HepG2 (cell line): Measurements from ENCODE around the gene IQSEC1. TPM values are rescaled to one million over a fixed set of nuclear protein-coding genes. Genes with fewer than 3 reads are reported as not detected.

Experiments
- ATM ChIP-seq: fragments of 450-650 bp; IDR thresholded peaks from 2 replicates; pipeline ENCODE4 v1.7.1; 2017; ENCODE audit warnings: mild to moderate bottlenecking, borderline replicate concordance
- HIVEP1 ChIP-seq: sonication (generic); formaldehyde crosslinking; IDR thresholded peaks from 2 replicates; pipeline ENCODE4 v1.4.0; 2020; ENCODE audit warnings: mild to moderate bottlenecking, missing genetic modification reagents
- HMG20B ChIP-seq: conservative IDR thresholded peaks from 2 replicates; pipeline ENCODE4 v1.6.1; 2016; ENCODE audit warnings: missing genetic modification reagents, missing compliant biosample characterization
- HOXA3 ChIP-seq: sonication (generic); formaldehyde crosslinking; IDR thresholded peaks from 2 replicates; pipeline ENCODE4 v1.5.0; 2020; ENCODE audit warnings: missing genetic modification reagents
- IKZF4 ChIP-seq: sonication (generic); formaldehyde crosslinking; IDR thresholded peaks from 2 replicates; pipeline ENCODE4 v1.5.1; 2020; ENCODE audit warnings: borderline replicate concordance, mild to moderate bottlenecking, low read depth, missing genetic modification reagents; ENCODE audit errors: not compliant biosample characterization
- KDM1A ChIP-seq: IDR thresholded peaks from 2 replicates; pipeline ENCODE4 v1.6.1; 2016; ENCODE audit warnings: missing compliant biosample characterization
- NFYB ChIP-seq: sonication (generic); formaldehyde crosslinking; IDR thresholded peaks from 2 replicates; pipeline ENCODE4 v1.4.0; 2020; ENCODE audit warnings: missing genetic modification reagents
- POGZ ChIP-seq: sonication (generic); formaldehyde crosslinking; IDR thresholded peaks from 2 replicates; pipeline ENCODE4 v1.4.0; 2020; ENCODE audit warnings: mild to moderate bottlenecking, missing genetic modification reagents
- POLR2G ChIP-seq: fragments of 200-400 bp; formaldehyde crosslinking; IDR thresholded peaks from 2 replicates; pipeline ENCODE4 v1.6.1; 2018; ENCODE audit warnings: mild to moderate bottlenecking, low read depth, low read length, moderate library complexity
- RBFOX2 ChIP-seq: fragments of 200-400 bp; formaldehyde crosslinking; IDR thresholded peaks from 2 replicates; pipeline ENCODE4 v1.6.1; 2017; ENCODE audit warnings: low read depth, mild to moderate bottlenecking, low read length
- SALL1 ChIP-seq: sonication (generic); formaldehyde crosslinking; IDR thresholded peaks from 2 replicates; pipeline ENCODE4 v1.8.0; 2022; ENCODE audit warnings: mild to moderate bottlenecking, missing genetic modification reagents
- SRY ChIP-seq: sonication (generic); formaldehyde crosslinking; IDR thresholded peaks from 2 replicates; pipeline ENCODE4 v1.8.0; 2022; ENCODE audit warnings: mild to moderate bottlenecking, missing genetic modification reagents
- ZC3H4 ChIP-seq: sonication (generic); formaldehyde crosslinking; IDR thresholded peaks from 2 replicates; pipeline ENCODE4 v1.4.0; 2020; ENCODE audit warnings: missing genetic modification reagents, borderline replicate concordance
- ZFAT ChIP-seq: sonication (generic); formaldehyde crosslinking; conservative IDR thresholded peaks from 2 replicates; pipeline ENCODE4 v1.8.1; 2023; ENCODE audit warnings: missing genetic modification reagents, inconsistent platforms
- ZNF3 ChIP-seq: IDR thresholded peaks from 2 replicates; pipeline ENCODE4 v1.7.0; 2017; ENCODE audit warnings: inconsistent platforms
- ZNF329 ChIP-seq: sonication (generic); formaldehyde crosslinking; IDR thresholded peaks from 2 replicates; pipeline ENCODE4 v1.9.0; 2021; ENCODE audit warnings: low read depth, mild to moderate bottlenecking, missing genetic modification reagents
- ZNF451 ChIP-seq: sonication (generic); formaldehyde crosslinking; IDR thresholded peaks from 2 replicates; pipeline ENCODE4 v1.5.0; 2020; ENCODE audit warnings: mild to moderate bottlenecking, missing genetic modification reagents
- ZNF543 ChIP-seq: sonication (generic); formaldehyde crosslinking; IDR thresholded peaks from 2 replicates; pipeline ENCODE4 v1.4.0; 2020; ENCODE audit warnings: mild to moderate bottlenecking, missing genetic modification reagents
- ZNF616 ChIP-seq: sonication (generic); formaldehyde crosslinking; IDR thresholded peaks from 2 replicates; pipeline ENCODE4 v1.5.0; 2020; ENCODE audit warnings: low read depth, mild to moderate bottlenecking, missing genetic modification reagents
- ZNF766 ChIP-seq: sonication (generic); formaldehyde crosslinking; IDR thresholded peaks from 2 replicates; pipeline ENCODE4 v1.5.0; 2020; ENCODE audit warnings: missing genetic modification reagents, borderline replicate concordance
- polyA plus RNA-seq, 8 experiments: library from polyadenylated mRNA; depleted of rRNA in 3 of 8; stranded (reverse) in 7 of 8; unstranded in 1 of 8; fragments of >200 nt; fragmentation: Illumina TruSeq in 4 of 8; extraction: Trizol in 4 of 8; gene quantifications; 2 replicates each; pipeline versions ENCODE4 v1.2.1 to v1.2.3, GENCODE V29; 2011 to 2016; ENCODE audit warnings: low read depth in 4 of 8, missing spikeins in 1 of 8, mixed read lengths in 1 of 8; ENCODE audit not compliant: insufficient read depth in 1 of 8
- total RNA-seq, 5 experiments: library from RNA; depleted of rRNA; stranded (reverse); fragments of >200 nt; fragmentation: Illumina TruSeq; extraction: Trizol; gene quantifications; 2 replicates each; pipeline ENCODE4 v1.2.3, GENCODE V29; 2016; ENCODE audit warnings: low read depth in 1 of 5
- TF ChIP-seq, protein P1 (sequence below): sonication (generic); formaldehyde crosslinking; IDR thresholded peaks from 2 replicates; pipeline ENCODE4 v1.8.0; 2022; ENCODE audit warnings: missing genetic modification reagents, mild to moderate bottlenecking, inconsistent platforms, borderline replicate concordance
- TF ChIP-seq, protein P2 (sequence below): IDR thresholded peaks from 2 replicates; pipeline ENCODE4 v1.6.1; 2018; ENCODE audit warnings: missing genetic modification reagents
- TF ChIP-seq, protein P3 (sequence below), 2 experiments: sonication (generic) in 1 of 2; formaldehyde crosslinking in 1 of 2; IDR thresholded peaks; 2 replicates each; pipeline versions ENCODE4 v1.6.1 to v1.9.0; 2014 to 2022; ENCODE audit warnings: antibody characterized with exemption in 1 of 2, borderline replicate concordance in 1 of 2, inconsistent platforms in 1 of 2, low read depth in 1 of 2, missing genetic modification reagents in 1 of 2

IQSEC1 gene
- total and polyA plus RNA-seq, 2 of the 13 experiments (the other 11 are each of a cell fraction or from before 2014, with no cell fraction given) = 17.4 to 20.2 TPM

DNA sequence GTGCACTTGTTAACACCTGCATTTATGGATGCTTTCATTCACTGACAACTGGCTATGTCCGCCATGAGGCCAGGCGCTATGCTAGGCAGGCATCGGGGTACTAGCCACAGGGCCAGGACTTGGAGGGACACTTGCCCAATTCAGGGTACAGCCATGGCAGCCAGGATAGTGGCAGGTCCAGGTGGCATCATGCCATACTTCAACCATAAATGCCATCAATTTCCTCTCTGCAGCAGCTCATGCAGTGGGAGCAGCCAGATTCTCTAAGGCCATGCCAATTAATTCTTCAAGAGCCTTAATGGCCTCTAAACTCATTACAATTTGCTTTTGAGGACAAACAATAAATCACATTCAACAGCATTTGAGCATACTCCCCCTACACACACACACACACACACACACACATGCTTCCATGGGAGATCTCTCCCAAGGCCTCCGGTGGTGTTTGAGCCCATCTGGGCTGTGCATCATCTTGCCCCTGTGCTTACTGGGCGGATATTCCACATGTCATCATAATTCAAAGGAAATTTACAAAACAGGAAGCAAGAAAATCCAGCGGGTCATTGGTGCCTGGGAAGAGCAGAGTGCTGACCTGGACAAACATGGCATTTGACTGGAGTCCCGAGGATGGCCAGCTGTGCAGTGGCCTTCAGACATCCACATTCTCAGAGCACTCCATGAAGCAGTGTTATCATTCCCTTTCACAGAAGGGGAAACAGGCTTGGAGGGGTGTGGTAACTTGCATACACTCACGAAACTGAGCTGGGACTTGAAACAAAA is 109.1 kb downstream of the IQSEC1 start (continued):
- TF ChIP-seq, protein P1, sequence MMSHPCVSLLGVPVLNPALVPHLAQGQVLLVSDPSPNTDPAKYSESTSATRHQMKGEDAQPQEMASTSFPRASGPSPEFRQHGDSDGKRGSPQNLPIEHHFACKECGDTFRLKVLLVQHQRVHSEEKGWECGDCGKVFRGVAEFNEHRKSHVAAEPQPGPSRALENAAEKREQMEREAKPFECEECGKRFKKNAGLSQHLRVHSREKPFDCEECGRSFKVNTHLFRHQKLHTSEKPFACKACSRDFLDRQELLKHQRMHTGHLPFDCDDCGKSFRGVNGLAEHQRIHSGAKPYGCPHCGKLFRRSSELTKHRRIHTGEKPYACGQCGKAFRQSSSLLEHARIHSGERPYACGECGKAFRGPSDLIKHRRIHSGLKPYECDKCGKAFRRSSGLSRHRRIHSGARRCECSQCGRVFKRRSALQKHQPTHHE (CRISPR knock-in tag) = no peak
- TF ChIP-seq ZC3H4 (CRISPR knock-in tag) (no peak), SALL1 (CRISPR knock-in tag) (peak; percentile 50; the same call in 1 of the 2 replicates), SRY (CRISPR knock-in tag) (0 out of 2 replicates have a peak, but pooled peaks have one; percentile 32), ZNF766 (CRISPR knock-in tag) (no peak), RBFOX2 (no peak), HMG20B (CRISPR knock-in tag) (no peak), ZNF451 (CRISPR knock-in tag) (no peak), ZNF3 (no peak), ZNF329 (CRISPR knock-in tag) (no peak), KDM1A (CRISPR knock-in tag) (no peak), ATM (no peak), HOXA3 (CRISPR knock-in tag) (no peak), IKZF4 (CRISPR knock-in tag) (no peak), POGZ (CRISPR knock-in tag) (0 out of 2 replicates have a peak, but pooled peaks have one; percentile 10), ZFAT (CRISPR knock-in tag) (no peak), ZNF616 (CRISPR knock-in tag) (0 out of 2 replicates have a peak, but pooled peaks have one; percentile 36), ZNF543 (CRISPR knock-in tag) (no peak), NFYB (CRISPR knock-in tag) (no peak), HIVEP1 (no peak), POLR2G (no peak)
- TF ChIP-seq, protein P2, sequence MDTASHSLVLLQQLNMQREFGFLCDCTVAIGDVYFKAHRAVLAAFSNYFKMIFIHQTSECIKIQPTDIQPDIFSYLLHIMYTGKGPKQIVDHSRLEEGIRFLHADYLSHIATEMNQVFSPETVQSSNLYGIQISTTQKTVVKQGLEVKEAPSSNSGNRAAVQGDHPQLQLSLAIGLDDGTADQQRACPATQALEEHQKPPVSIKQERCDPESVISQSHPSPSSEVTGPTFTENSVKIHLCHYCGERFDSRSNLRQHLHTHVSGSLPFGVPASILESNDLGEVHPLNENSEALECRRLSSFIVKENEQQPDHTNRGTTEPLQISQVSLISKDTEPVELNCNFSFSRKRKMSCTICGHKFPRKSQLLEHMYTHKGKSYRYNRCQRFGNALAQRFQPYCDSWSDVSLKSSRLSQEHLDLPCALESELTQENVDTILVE (CRISPR knock-in tag) = no peak
- TF ChIP-seq, protein P3, sequence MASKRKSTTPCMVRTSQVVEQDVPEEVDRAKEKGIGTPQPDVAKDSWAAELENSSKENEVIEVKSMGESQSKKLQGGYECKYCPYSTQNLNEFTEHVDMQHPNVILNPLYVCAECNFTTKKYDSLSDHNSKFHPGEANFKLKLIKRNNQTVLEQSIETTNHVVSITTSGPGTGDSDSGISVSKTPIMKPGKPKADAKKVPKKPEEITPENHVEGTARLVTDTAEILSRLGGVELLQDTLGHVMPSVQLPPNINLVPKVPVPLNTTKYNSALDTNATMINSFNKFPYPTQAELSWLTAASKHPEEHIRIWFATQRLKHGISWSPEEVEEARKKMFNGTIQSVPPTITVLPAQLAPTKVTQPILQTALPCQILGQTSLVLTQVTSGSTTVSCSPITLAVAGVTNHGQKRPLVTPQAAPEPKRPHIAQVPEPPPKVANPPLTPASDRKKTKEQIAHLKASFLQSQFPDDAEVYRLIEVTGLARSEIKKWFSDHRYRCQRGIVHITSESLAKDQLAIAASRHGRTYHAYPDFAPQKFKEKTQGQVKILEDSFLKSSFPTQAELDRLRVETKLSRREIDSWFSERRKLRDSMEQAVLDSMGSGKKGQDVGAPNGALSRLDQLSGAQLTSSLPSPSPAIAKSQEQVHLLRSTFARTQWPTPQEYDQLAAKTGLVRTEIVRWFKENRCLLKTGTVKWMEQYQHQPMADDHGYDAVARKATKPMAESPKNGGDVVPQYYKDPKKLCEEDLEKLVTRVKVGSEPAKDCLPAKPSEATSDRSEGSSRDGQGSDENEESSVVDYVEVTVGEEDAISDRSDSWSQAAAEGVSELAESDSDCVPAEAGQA (IDR thresholded peaks at IDR 0.05; ENCODE audit: low read depth) = no peak
- TF ChIP-seq, protein P3 (CRISPR knock-in tag; IDR thresholded peaks at IDR 0.05; ENCODE audit: borderline replicate concordance) = no peak
